Liver (tissue), 9 donors: ENCODE measurements around the gene PISD. TPM values are rescaled to one million over a fixed set of nuclear protein-coding genes. Genes with fewer than 3 reads are reported as not detected.

Source experiments
- DNase-seq: peaks from one replicate; pipeline ENCODE4 v3.0.0-alpha.2; 2017; ENCODE audit warnings: low spot score
- H3K27ac ChIP-seq, 2 donors: one replicate each; pipeline ENCODE4 v1.7.0; 2013; ENCODE audit warnings: inconsistent platforms in 2 of 2, low read length in 2 of 2, control low read depth in 1 of 2, low read depth in 1 of 2, mild to moderate bottlenecking in 1 of 2
- H3K27me3 ChIP-seq, 4 donors: one replicate each; pipeline versions ENCODE4 v1.6.1 to v1.7.0; 2013; ENCODE audit warnings: low read length in 3 of 4, inconsistent platforms in 1 of 4, mild to moderate bottlenecking in 1 of 4, moderate library complexity in 1 of 4; ENCODE audit not compliant: control insufficient read depth in 4 of 4, insufficient read depth in 4 of 4
- H3K36me3 ChIP-seq, 4 donors: one replicate each; pipeline versions ENCODE4 v1.6.1 to v1.7.0; 2013; ENCODE audit warnings: low read length in 3 of 4, mild to moderate bottlenecking in 3 of 4, low read depth in 1 of 4, moderate library complexity in 1 of 4; ENCODE audit not compliant: control insufficient read depth in 4 of 4, insufficient read depth in 3 of 4
- H3K4me1 ChIP-seq, 4 donors: one replicate each; pipeline versions ENCODE4 v1.6.1 to v1.7.0; 2013; ENCODE audit warnings: low read length in 3 of 4, mild to moderate bottlenecking in 3 of 4, moderate library complexity in 1 of 4; ENCODE audit not compliant: control insufficient read depth in 4 of 4, insufficient read depth in 4 of 4
- H3K4me3 ChIP-seq, 3 donors: one replicate each; pipeline versions ENCODE4 v1.6.1 to v1.7.0; 2013; ENCODE audit warnings: low read length in 3 of 3, control low read depth in 1 of 3, low read depth in 1 of 3, mild to moderate bottlenecking in 1 of 3
- H3K9ac ChIP-seq, 2 donors: one replicate each; pipeline ENCODE4 v1.7.0; 2013; ENCODE audit warnings: low read length in 2 of 2, mild to moderate bottlenecking in 2 of 2, moderate library complexity in 2 of 2, control low read depth in 1 of 2, low read depth in 1 of 2
- H3K9me3 ChIP-seq, 4 donors: one replicate each; pipeline versions ENCODE4 v1.6.1 to v1.7.0; 2013; ENCODE audit warnings: low read length in 3 of 4; ENCODE audit not compliant: control insufficient read depth in 4 of 4
- CTCF ChIP-seq: fragments of 150-350 bp; IDR thresholded peaks from 2 replicates; pipeline ENCODE4 v1.5.1; 2017; ENCODE audit warnings: improper control_type of control experiment, low read depth, low read length; ENCODE audit not compliant: missing input control
- FOXA1 ChIP-seq: IDR thresholded peaks from 2 replicates; pipeline ENCODE4 v1.6.1; 2016; ENCODE audit warnings: antibody characterized with exemption
- GABPA ChIP-seq, 2 donors: IDR thresholded peaks in 1 of 2; conservative IDR thresholded peaks in 1 of 2; 2 replicates each; pipeline ENCODE4 v1.6.1; 2016; ENCODE audit warnings: antibody characterized with exemption in 2 of 2, mild to moderate bottlenecking in 1 of 2, moderate library complexity in 1 of 2
- HNF4A ChIP-seq, 2 donors: conservative IDR thresholded peaks; 2 replicates each; pipeline ENCODE4 v1.6.1; 2016; ENCODE audit warnings: antibody characterized with exemption in 2 of 2, mild to moderate bottlenecking in 2 of 2
- JUND ChIP-seq, 2 donors: IDR thresholded peaks; 2 replicates each; pipeline ENCODE4 v1.6.1; 2016; ENCODE audit warnings: antibody characterized with exemption in 2 of 2
- MAX ChIP-seq: IDR thresholded peaks from 2 replicates; pipeline ENCODE4 v1.6.1; 2016; ENCODE audit warnings: antibody characterized with exemption
- NR2F2 ChIP-seq: IDR thresholded peaks from 2 replicates; pipeline ENCODE4 v1.6.1; 2016; ENCODE audit warnings: antibody characterized with exemption
- RAD21 ChIP-seq, 2 donors: IDR thresholded peaks; 2 replicates each; pipeline ENCODE4 v1.6.1; 2016; ENCODE audit warnings: antibody characterized with exemption in 2 of 2, mild to moderate bottlenecking in 2 of 2
- REST ChIP-seq: IDR thresholded peaks from 2 replicates; pipeline ENCODE4 v1.6.1; 2016; ENCODE audit warnings: antibody characterized with exemption, mild to moderate bottlenecking
- RXRA ChIP-seq, 2 donors: IDR thresholded peaks; 2 replicates each; pipeline ENCODE4 v1.6.1; 2017 to 2018; ENCODE audit warnings: antibody characterized with exemption in 2 of 2, mild to moderate bottlenecking in 1 of 2
- SP1 ChIP-seq: IDR thresholded peaks from 2 replicates; pipeline ENCODE4 v1.6.1; 2018; ENCODE audit warnings: antibody characterized with exemption, mild to moderate bottlenecking
- TAF1 ChIP-seq: conservative IDR thresholded peaks from 2 replicates; pipeline ENCODE4 v1.6.1; 2016; ENCODE audit warnings: antibody characterized with exemption, mild to moderate bottlenecking
- YY1 ChIP-seq: IDR thresholded peaks from 2 replicates; pipeline ENCODE4 v1.6.1; 2016; ENCODE audit warnings: antibody characterized with exemption, mild to moderate bottlenecking
- ZBTB33 ChIP-seq: IDR thresholded peaks from 2 replicates; pipeline ENCODE4 v1.6.1; 2016; ENCODE audit warnings: antibody characterized with exemption
- WGBS: extraction: QIAGEN DNeasy Blood & Tissue Kit; methylation state at CpG from one replicate; pipeline ENCODE4 v1.1.7; 2013; 5-methylcytosine and 5-hydroxymethylcytosine counted together
- polyA plus RNA-seq, 2 donors: library from polyadenylated mRNA; stranded (reverse) in 1 of 2; unstranded in 1 of 2; fragments of 200-250 nt in 1 of 2; fragments of >200 nt in 1 of 2; fragmentation: Nextera tagmentation in 1 of 2; extraction: Ambion mirVana in 1 of 2; gene quantifications; one replicate each; pipeline versions ENCODE4 v1.2.1 to v1.2.3, GENCODE V29; 2013 to 2015
- total RNA-seq, 2 donors: library from RNA; depleted of rRNA; stranded (reverse); fragments of >200 nt; gene quantifications; one replicate each; pipeline ENCODE4 v1.2.3, GENCODE V29; 2014
- donor health status: healthy.
- donor health status: healthy.
- donor health status: healthy.
- donor health status: healthy.
- donor health status: healthy.

The PISD gene
- total and polyA plus RNA-seq, 4 donors, result 14.7 to 28.3 (median 20.4) TPM

- no peak overlapping the region for H3K9ac ChIP-seq
- no peaks in the 10 kb centered on the region for H3K9me3 ChIP-seq
- H3K4me3 ChIP-seq, result no peak overlapping the region
- peaks cover 4 to 40% (median 15%) of the 10 kb centered on the region in 4 donors for H3K36me3 ChIP-seq
- H3K27me3 ChIP-seq, result no peaks in the 10 kb centered on the region
- H3K27ac ChIP-seq, result no peak overlapping the region
- H3K4me1 ChIP-seq, result no peaks in the 10 kb centered on the region
- TF ChIP-seq SP1 (no peak), YY1 (no peak), FOXA1 (no peak), JUND (IDR thresholded peaks at IDR 0.05) (no peak), RAD21 (IDR thresholded peaks at IDR 0.05) (no peak), REST (no peak), ZBTB33 (no peak), TAF1 (no peak), RXRA (IDR thresholded peaks at IDR 0.05) (no peak), HNF4A (conservative IDR thresholded peaks at IDR 0.05) (no peak), GABPA (IDR thresholded peaks at IDR 0.05 in 1 of 2, conservative IDR thresholded peaks at IDR 0.05 in 1 of 2) (no peak)
- WGBS, result 93% methylated on average over 13 of the region's 13 CpGs
- no peak for DNase-seq
Measured at GRCh38 chr22:31683181-31684105, 21.4 kb upstream of the PISD start.

- Histone ChIP-seq H3K9ac (no peak overlapping the region), H3K27ac (no peak overlapping the region), H3K36me3 (peaks cover 4 to 36% (median 14%) of the 10 kb centered on the region in 4 donors), H3K27me3 (no peaks in the 10 kb centered on the region), H3K4me3 (no peak overlapping the region), H3K9me3 (no peaks in the 10 kb centered on the region), H3K4me1 (no peaks in the 10 kb centered on the region)
- no peak for DNase-seq
- 94% methylated on average over 7 of the region's 7 CpGs for WGBS
- TF ChIP-seq ZBTB33 (no peak), CTCF (no peak), NR2F2 (no peak), MAX (no peak), TAF1 (no peak), REST (no peak)
Measured at GRCh38 chr22:31682751-31683150, 20.7 kb upstream of the PISD start.
